Measurements from ENCODE around the gene SEC31A.

GRCh38 chr4:82786828-82787227 lies 104.1 kb downstream of the SEC31A start:
- TF ChIP-seq, protein P1, sequence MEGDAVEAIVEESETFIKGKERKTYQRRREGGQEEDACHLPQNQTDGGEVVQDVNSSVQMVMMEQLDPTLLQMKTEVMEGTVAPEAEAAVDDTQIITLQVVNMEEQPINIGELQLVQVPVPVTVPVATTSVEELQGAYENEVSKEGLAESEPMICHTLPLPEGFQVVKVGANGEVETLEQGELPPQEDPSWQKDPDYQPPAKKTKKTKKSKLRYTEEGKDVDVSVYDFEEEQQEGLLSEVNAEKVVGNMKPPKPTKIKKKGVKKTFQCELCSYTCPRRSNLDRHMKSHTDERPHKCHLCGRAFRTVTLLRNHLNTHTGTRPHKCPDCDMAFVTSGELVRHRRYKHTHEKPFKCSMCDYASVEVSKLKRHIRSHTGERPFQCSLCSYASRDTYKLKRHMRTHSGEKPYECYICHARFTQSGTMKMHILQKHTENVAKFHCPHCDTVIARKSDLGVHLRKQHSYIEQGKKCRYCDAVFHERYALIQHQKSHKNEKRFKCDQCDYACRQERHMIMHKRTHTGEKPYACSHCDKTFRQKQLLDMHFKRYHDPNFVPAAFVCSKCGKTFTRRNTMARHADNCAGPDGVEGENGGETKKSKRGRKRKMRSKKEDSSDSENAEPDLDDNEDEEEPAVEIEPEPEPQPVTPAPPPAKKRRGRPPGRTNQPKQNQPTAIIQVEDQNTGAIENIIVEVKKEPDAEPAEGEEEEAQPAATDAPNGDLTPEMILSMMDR (IDR thresholded peaks at IDR 0.05) = no peak
- no peak for TF ChIP-seq EZH2 (IDR thresholded peaks at IDR 0.05; ENCODE audit: borderline replicate concordance, insufficient read depth, low read depth, low read length, poor library complexity, severe bottlenecking)

Data from B cell (primary cell).